Endothelial cell of umbilical vein (primary cell): Measurements from ENCODE around the gene AMFR. TPM values are rescaled to one million over a fixed set of nuclear protein-coding genes. Genes with fewer than 3 reads are reported as not detected.
"Not testable (repeated sequence)": the region's sequence is repeated elsewhere in the genome, so short reads cannot be mapped to it uniquely, and the experiment has no call there.

Experiments
- BruUV-seq: library from RNA; stranded (reverse); fragments of 400-500 nt; replicated peaks from 2 replicates; lab custom pipeline; 2021; lab: Mats Ljungman, UMichigan
- CTCF ChIA-PET: fragments of 300-600, 350-600 bp; sonication (Branson Sonifier 250); formaldehyde crosslinking; loops from one replicate; lab custom pipeline; 2021; ENCODE audit warnings: antibody characterized with exemption, inconsistent platforms; lab: Charles Lee
- POLR2A ChIA-PET: fragments of 300-600, 350-600 bp; sonication (Branson Sonifier 250); formaldehyde crosslinking; loops from one replicate; lab custom pipeline; 2021; ENCODE audit warnings: antibody characterized with exemption, inconsistent platforms; lab: Charles Lee
- DNase-seq: peaks from one replicate; pipeline ENCODE4 v3.0.0-alpha.2; 2011; ENCODE audit warnings: low read depth, low spot score
- FAIRE-seq: peaks from 2 replicates; lab custom pipeline; 2011; peaks lifted over from hg19 to GRCh38; lab: Jason Lieb, UNC
- H2AFZ ChIP-seq: 2 replicates; pipeline ENCODE4 v1.6.0; 2012; ENCODE audit warnings: low read depth, low read length, control low read depth, inconsistent platforms
- H3K27ac ChIP-seq: 2 replicates; pipeline ENCODE4 v1.5.1; 2011; ENCODE audit warnings: low read depth, mild to moderate bottlenecking, control low read depth, low read length, moderate library complexity; ENCODE audit not compliant: insufficient read depth
- H3K27me3 ChIP-seq, 2 experiments: 2 replicates each; pipeline versions ENCODE4 v1.6.0 to v1.6.1; 2011; ENCODE audit warnings: low read length in 2 of 2, mixed read lengths in 1 of 2; ENCODE audit not compliant: control insufficient read depth in 2 of 2, insufficient read depth in 2 of 2
- H3K36me3 ChIP-seq, 2 experiments: 2 replicates in 1 of 2; 3 replicates in 1 of 2; pipeline ENCODE4 v1.5.1; 2011; ENCODE audit warnings: low read length in 2 of 2, mild to moderate bottlenecking in 1 of 2, moderate library complexity in 1 of 2; ENCODE audit not compliant: control insufficient read depth in 2 of 2, insufficient read depth in 2 of 2; ENCODE audit errors: extremely low read depth in 1 of 2
- H3K4me1 ChIP-seq: 3 replicates; pipeline ENCODE4 v1.5.1; 2011; ENCODE audit warnings: mild to moderate bottlenecking, low read length; ENCODE audit not compliant: control insufficient read depth, insufficient read depth; ENCODE audit errors: extremely low read depth
- H3K4me2 ChIP-seq: 2 replicates; pipeline ENCODE4 v1.6.1; 2011; ENCODE audit warnings: low read length, control low read depth, mixed read lengths; ENCODE audit not compliant: insufficient read depth
- H3K4me3 ChIP-seq, 3 experiments: fragments of 200-600 bp in 1 of 3; sonication (generic), shearing (Covaris generic) in 1 of 3; replicated peaks in 1 of 3; 2 replicates each; pipeline ENCODE4 v1.5.1; 2011 to 2016; ENCODE audit warnings: control low read depth in 3 of 3, low read length in 3 of 3, mild to moderate bottlenecking in 2 of 3, inconsistent platforms in 1 of 3, low read depth in 1 of 3, moderate library complexity in 1 of 3; ENCODE audit not compliant: insufficient read depth in 1 of 3
- H3K79me2 ChIP-seq: 2 replicates; pipeline ENCODE4 v1.6.0; 2012; ENCODE audit warnings: low read length, inconsistent platforms; ENCODE audit not compliant: control insufficient read depth, insufficient read depth
- H3K9ac ChIP-seq: replicated peaks from 2 replicates; pipeline ENCODE3; 2011; ENCODE audit warnings: low read length, control low read depth; ENCODE audit not compliant: insufficient read depth; ENCODE audit errors: extremely low read depth
- H3K9me1 ChIP-seq: replicated peaks from 3 replicates; pipeline ENCODE4 v1.6.0; 2011; ENCODE audit warnings: mild to moderate bottlenecking, low read length; ENCODE audit not compliant: control insufficient read depth, insufficient read depth; ENCODE audit errors: extremely low read depth
- H3K9me3 ChIP-seq: replicated peaks from 2 replicates; pipeline ENCODE4 v1.5.1; 2012; ENCODE audit warnings: low read length, inconsistent platforms; ENCODE audit not compliant: control insufficient read depth, insufficient read depth
- H4K20me1 ChIP-seq: replicated peaks from 2 replicates; pipeline ENCODE3; 2011; ENCODE audit warnings: mild to moderate bottlenecking, low read length; ENCODE audit not compliant: control insufficient read depth, insufficient read depth; ENCODE audit errors: extremely low read depth
- EZH2 ChIP-seq: IDR thresholded peaks from 2 replicates; pipeline ENCODE4 v1.6.1; 2012; ENCODE audit warnings: borderline replicate concordance, low read depth, mild to moderate bottlenecking, moderate library complexity, low read length, inconsistent platforms; ENCODE audit not compliant: severe bottlenecking
- FOS ChIP-seq: IDR thresholded peaks from 2 replicates; pipeline ENCODE4 v1.6.1; 2011; ENCODE audit warnings: mild to moderate bottlenecking, low read length, moderate library complexity, borderline replicate concordance; ENCODE audit not compliant: insufficient read depth
- GATA2 ChIP-seq: IDR thresholded peaks from 2 replicates; pipeline ENCODE4 v1.7.0; 2011; ENCODE audit warnings: low read depth, mild to moderate bottlenecking, moderate library complexity, mixed read lengths, low read length; ENCODE audit not compliant: insufficient read length, insufficient read depth
- JUN ChIP-seq: IDR thresholded peaks from 2 replicates; pipeline ENCODE4 v1.6.1; 2011; ENCODE audit warnings: borderline replicate concordance, low read depth; ENCODE audit not compliant: insufficient read length, insufficient read depth
- MYC ChIP-seq: IDR thresholded peaks from one replicate; pipeline ENCODE4 v1.6.1; 2011; ENCODE audit warnings: mild to moderate bottlenecking, low read depth, low read length
- POLR2A ChIP-seq: IDR thresholded peaks from 2 replicates; pipeline ENCODE4 v1.6.1; 2012; ENCODE audit warnings: low read depth, mild to moderate bottlenecking, control low read depth, low read length
- POLR2AphosphoS5 ChIP-seq: IDR thresholded peaks from 2 replicates; pipeline ENCODE4 v1.6.1; 2012; ENCODE audit warnings: low read depth, mild to moderate bottlenecking, control low read depth, low read length, moderate library complexity; ENCODE audit not compliant: insufficient read depth
- dilution Hi-C: fragments of 300-500 bp; cut with MboI; formaldehyde crosslinking; loops from one replicate; pipeline ENCODE4 v1.15.0; 2019; ENCODE audit warnings: low sequenced_read_pairs; ENCODE audit not compliant: extremely low pct_ligation_motif_present
- intact Hi-C: fragments of 100-400 bp; cut with micrococcal nuclease; formaldehyde crosslinking; loops from one replicate; pipeline ENCODE4 v1.10.0; 2022
- polyA plus RNA-seq, 4 experiments: library from polyadenylated mRNA; depleted of rRNA in 3 of 4; stranded (reverse) in 3 of 4; unstranded in 1 of 4; fragments of >200 nt; gene quantifications; 2 replicates each; pipeline versions ENCODE4 v1.2.1 to v1.2.3, GENCODE V29; 2011 to 2012; ENCODE audit warnings: missing spikeins in 1 of 4
- total RNA-seq: library from RNA; stranded (reverse); gene quantifications from 2 replicates; pipeline ENCODE4 v1.2.3, GENCODE V29; 2021
- TF ChIP-seq, protein P1 (sequence below), 2 donors: IDR thresholded peaks; 1 replicate in 1 of 2; 2 replicates in 1 of 2; pipeline ENCODE4 v1.5.1; 2011; ENCODE audit warnings: low read length in 2 of 2, mild to moderate bottlenecking in 2 of 2, moderate library complexity in 2 of 2, control low read depth in 1 of 2, inconsistent platforms in 1 of 2, low read depth in 1 of 2; ENCODE audit not compliant: insufficient read depth in 1 of 2; ENCODE audit errors: extremely low read depth in 1 of 2
- TF ChIP-seq, protein P2 (sequence below): IDR thresholded peaks from 2 replicates; pipeline ENCODE4 v1.6.1; 2011; ENCODE audit not compliant: insufficient read depth, insufficient read length

AMFR gene
- total and polyA plus RNA-seq, 2 donors (not counting 3 experiments of a cell fraction or from before 2014, with no cell fraction given), result 66.5 to 71.7 TPM

DNA sequence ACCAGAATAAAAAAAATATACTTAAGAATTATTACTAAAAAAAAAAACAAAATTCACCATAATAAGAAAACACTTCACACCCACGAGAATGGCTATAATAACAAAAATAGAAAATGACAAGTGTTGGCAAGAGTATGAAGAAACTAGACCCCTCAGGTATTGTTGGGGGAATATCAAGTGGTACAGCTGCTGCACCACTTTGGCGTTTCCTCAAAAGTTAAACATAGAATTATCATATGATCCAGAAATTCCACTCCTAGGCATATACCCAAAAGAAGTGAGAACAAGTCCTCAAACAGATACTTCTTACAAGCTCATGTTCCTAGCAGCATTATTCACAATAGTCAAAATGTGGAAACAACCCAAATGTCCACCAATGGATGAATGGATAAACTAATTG, 26.3 kb downstream of the AMFR start:
- no peaks in the 10 kb centered on the region for H4K20me1 ChIP-seq
- POLR2A ChIA-PET, result no interaction called here

DNA sequence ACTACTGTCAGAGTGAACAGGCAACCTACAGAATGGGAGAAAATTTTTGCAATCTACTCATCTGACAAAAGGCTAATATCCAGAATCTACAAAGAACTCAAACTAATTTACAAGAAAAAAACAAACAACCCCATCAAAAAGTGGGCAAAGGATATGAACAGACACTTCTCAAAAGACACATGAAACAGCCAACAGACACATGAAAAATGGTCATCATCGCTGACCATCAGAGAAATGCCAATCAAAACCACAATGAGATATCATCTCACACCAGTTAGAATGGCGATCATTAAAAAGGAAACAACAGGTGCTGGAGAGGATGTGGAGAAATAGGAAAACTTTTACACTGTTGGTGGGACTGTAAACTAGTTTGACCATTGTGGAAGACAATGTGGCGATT, 28.6 kb downstream of the AMFR start:
- H3K4me1 ChIP-seq, H3K4me2 ChIP-seq, intact Hi-C loops, CTCF ChIA-PET, POLR2A ChIA-PET, H3K79me2 ChIP-seq, BruUV-seq, H3K9me3 ChIP-seq, FAIRE-seq, H3K27ac ChIP-seq, H3K36me3 ChIP-seq, H3K27me3 ChIP-seq, H3K9me1 ChIP-seq, dilution Hi-C loops, H3K9ac ChIP-seq, H3K4me3 ChIP-seq, H2AFZ ChIP-seq, H4K20me1 ChIP-seq, DNase-seq: not testable (repeated sequence)

More for the DNA sequence above, 26.3 kb downstream of the AMFR start:
- Histone ChIP-seq H2AFZ (no peak overlapping the region), H3K4me3 (no peak overlapping the region), H3K4me1 (no peaks in the 10 kb centered on the region), H3K9me3 (no peaks in the 10 kb centered on the region), H3K27me3 (no peaks in the 10 kb centered on the region), H3K36me3 (peaks cover 9 to 12% of the 10 kb centered on the region in 2 experiments), H3K27ac (no peak overlapping the region), H3K9me1 (no peaks in the 10 kb centered on the region), H3K4me2 (no peak overlapping the region), H3K79me2 (no peaks in the 10 kb centered on the region), H3K9ac (no peak overlapping the region)
- TF ChIP-seq, protein P1, sequence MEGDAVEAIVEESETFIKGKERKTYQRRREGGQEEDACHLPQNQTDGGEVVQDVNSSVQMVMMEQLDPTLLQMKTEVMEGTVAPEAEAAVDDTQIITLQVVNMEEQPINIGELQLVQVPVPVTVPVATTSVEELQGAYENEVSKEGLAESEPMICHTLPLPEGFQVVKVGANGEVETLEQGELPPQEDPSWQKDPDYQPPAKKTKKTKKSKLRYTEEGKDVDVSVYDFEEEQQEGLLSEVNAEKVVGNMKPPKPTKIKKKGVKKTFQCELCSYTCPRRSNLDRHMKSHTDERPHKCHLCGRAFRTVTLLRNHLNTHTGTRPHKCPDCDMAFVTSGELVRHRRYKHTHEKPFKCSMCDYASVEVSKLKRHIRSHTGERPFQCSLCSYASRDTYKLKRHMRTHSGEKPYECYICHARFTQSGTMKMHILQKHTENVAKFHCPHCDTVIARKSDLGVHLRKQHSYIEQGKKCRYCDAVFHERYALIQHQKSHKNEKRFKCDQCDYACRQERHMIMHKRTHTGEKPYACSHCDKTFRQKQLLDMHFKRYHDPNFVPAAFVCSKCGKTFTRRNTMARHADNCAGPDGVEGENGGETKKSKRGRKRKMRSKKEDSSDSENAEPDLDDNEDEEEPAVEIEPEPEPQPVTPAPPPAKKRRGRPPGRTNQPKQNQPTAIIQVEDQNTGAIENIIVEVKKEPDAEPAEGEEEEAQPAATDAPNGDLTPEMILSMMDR (IDR thresholded peaks at IDR 0.05; ENCODE audit: extremely low read depth in 1 of 2, insufficient read depth in 1 of 2, low read depth in 1 of 2, low read length in 2 of 2), result no peak
- TF ChIP-seq FOS, result no peak
- TF ChIP-seq POLR2AphosphoS5, result no peak
- TF ChIP-seq JUN, result no peak
- TF ChIP-seq EZH2, result no peak
- TF ChIP-seq MYC, result no peak
- no peak for TF ChIP-seq POLR2A
- TF ChIP-seq, protein P2, sequence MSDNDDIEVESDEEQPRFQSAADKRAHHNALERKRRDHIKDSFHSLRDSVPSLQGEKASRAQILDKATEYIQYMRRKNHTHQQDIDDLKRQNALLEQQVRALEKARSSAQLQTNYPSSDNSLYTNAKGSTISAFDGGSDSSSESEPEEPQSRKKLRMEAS, result no peak
- no peak for TF ChIP-seq GATA2
- intact Hi-C loops, result no loop called here
- CTCF ChIA-PET, result no interaction called here
- no peak for DNase-seq
- no peak for FAIRE-seq
- dilution Hi-C loops, result no loop called here
- BruUV-seq, result no TSS peak
